Astrocyte of the cerebellum (primary cell): Measurements from ENCODE around the gene COL6A1.
A peak's percentile ranks its signal among the peaks of the same experiment; 100 is the strongest.

Experiments
- DNase-seq: peaks from one replicate; pipeline ENCODE4 v3.0.0-alpha.2; 2011; ENCODE audit warnings: low read depth
- H3K4me3 ChIP-seq: 2 replicates; pipeline ENCODE4 v1.5.1; 2011; ENCODE audit warnings: mild to moderate bottlenecking, low read depth, low read length, moderate library complexity
- CTCF ChIP-seq: IDR thresholded peaks from 2 replicates; pipeline ENCODE4 v1.5.1; 2012; ENCODE audit warnings: low read length, low read depth, moderate library complexity, mild to moderate bottlenecking; ENCODE audit errors: missing control alignments
- in situ Hi-C: cut with HindIII; loops from 2 replicates; pipeline ENCODE4 v1.10.0; 2017; ENCODE audit warnings: low sequenced_read_pairs

The COL6A1 gene

DNA sequence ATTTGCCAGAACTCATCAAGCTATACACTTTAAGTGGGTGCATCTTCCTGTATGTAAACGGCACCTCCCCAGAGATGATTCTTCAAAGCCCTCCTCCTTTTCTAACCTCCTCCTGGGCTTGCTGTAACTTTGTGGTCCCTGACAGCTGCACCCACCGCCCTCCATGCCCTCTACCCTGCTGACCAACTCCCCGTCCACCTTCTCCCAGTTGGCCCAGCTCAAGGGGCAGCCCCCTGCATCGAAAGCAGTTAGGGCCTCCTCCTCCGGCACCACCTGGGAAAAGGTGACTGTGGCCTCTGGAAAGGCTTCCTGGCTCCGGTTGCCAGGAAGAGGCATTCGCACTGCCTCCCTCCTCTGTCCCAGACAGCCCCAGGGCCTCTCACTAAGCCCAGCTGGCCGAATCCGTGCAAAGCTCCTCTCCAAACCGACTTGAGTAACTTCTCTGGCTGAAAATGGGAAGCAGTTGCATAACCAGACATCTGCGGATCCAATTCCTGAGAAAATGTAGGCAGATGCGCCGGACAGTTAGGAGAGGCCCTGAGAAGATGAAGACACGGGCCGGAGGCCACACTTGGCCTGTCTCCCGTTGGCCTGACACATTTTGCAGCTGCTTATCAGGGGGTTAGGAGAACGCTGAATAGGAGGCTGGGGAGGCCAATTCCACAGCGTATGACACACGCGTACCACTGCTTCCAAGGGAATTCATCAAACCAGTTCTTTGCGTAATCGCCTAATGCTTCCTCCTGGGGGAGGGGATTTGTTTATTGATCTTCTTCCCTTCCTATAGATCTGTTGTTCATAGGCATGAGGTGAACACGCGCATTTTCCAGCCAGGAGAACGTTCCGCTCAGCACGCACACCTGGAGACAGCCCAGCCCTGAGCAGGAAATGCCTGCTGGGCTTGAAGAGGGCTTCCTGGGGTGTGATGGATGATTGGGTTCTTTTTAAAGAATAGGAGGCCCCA is 67.6 kb downstream of the COL6A1 start:
- in situ Hi-C loops: no loop called here
- peak; percentile 99 for DNase-seq
- no peak for TF ChIP-seq CTCF
- no peak overlapping the region for H3K4me3 ChIP-seq

DNA sequence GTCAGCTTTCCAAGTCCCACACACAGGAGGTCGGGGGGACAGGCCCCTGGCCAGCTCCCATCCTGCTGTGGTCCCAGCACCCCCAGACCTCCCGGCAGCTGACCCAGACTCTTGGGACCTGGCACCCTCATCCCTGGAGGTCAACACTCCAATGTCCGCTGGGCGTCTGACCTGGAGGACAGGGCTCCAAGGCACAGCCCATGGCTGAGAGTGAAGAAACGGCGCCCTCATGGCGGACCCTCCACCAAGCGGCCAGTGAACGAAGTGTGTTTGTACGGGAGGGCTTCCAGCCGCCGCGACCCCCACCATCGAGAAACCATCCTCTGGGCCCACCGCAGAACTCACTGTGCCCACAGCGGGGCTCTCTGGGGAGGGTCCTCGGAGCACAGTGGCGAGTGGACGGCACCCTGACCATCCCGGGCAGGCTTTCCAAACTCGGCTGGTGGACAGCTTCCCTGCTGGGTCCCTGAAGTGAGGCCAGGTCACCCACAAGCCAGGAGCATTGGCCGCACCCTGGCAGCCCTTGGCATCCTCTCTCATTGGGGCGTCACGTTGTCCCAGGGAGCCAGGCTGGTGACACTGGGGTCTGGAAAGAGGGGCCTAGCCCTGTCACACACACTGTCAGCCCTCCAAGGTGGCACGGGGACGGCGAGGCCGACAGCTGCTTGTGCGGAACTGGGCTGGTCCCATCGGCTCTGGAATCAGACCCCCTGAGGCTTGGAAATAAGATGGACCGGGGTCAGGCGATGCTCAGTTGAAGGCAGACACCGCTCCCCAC is 68.5 kb downstream of the COL6A1 start:
- no peak for TF ChIP-seq CTCF
- no peak overlapping the region for H3K4me3 ChIP-seq
- no peak for DNase-seq
- in situ Hi-C loops: loop anchor here (5.0 kb wide), 2 partner anchors 48 to 62 kb away; no protein-coding TSS in a partner anchor

DNA sequence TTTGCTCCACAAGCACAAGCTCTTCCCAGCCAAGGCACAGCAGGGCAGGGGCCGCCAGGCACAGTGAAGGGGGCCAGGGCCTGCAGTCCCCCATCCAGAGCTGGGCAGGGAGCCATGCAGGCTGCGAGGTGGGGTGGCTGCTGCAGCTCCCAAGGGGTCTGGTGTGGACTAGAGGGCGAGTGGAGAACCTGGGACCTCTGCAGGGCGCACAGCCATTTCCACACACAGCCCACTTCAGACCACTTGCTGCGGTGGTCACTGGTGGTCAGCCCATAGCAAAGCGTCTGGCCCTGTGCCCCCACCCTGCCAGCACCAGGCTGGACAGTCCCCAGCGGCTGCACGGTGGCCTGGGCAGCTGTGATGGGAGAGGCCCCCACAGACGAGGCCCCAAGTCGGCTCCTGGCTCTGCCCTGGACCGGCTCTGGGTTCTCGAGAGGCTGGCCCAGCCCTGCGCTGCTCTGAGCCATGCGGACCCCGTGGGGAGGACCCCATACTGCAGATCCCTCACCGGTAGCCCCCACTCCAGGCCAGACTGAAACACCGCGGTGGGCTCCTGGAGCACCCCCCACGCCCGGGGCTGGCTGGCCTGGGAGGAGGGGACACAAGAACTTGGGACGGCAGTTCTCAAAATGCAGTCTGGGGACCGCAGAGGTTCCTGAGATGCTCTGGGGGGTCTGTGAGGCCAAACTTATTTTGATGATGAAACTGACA is 69.3 kb downstream of the COL6A1 start:
- in situ Hi-C loops: loop anchor here (5.0 kb wide), 2 partner anchors 49 to 61 kb away; no protein-coding TSS in a partner anchor
- DNase-seq: no peak
- H3K4me3 ChIP-seq: no peak overlapping the region
- TF ChIP-seq CTCF: no peak

- no peak for TF ChIP-seq CTCF
- no peak for DNase-seq
- in situ Hi-C loops: loop anchor here (5.0 kb wide), 2 partner anchors 49 to 61 kb away; no protein-coding TSS in a partner anchor
- H3K4me3 ChIP-seq: no peak overlapping the region
Measured at GRCh38 chr21:46051379-46051770, 69.8 kb downstream of the COL6A1 start.

GRCh38 chr21:46051821-46052675 is 70.5 kb downstream of the COL6A1 start:
- no peak for DNase-seq
- in situ Hi-C loops: loop anchor here (5.0 kb wide), 2 partner anchors 50 to 60 kb away; no protein-coding TSS in a partner anchor
- H3K4me3 ChIP-seq: no peak overlapping the region
- TF ChIP-seq CTCF: no peak
